Duodenal mucosa (tissue), 2 donors: Measurements from ENCODE around the gene MRPL23.

ENCODE experiments used
- H3K27ac ChIP-seq: one replicate; pipeline ENCODE4 v1.7.0; 2013; ENCODE audit warnings: low read depth, low read length
- H3K27me3 ChIP-seq, 2 donors: one replicate each; pipeline ENCODE4 v1.7.0; 2013; ENCODE audit warnings: low read length in 2 of 2, control low read depth in 1 of 2; ENCODE audit not compliant: insufficient read depth in 2 of 2, control insufficient read depth in 1 of 2
- H3K36me3 ChIP-seq, 2 donors: one replicate each; pipeline ENCODE4 v1.7.0; 2013; ENCODE audit warnings: low read length in 2 of 2, control low read depth in 1 of 2; ENCODE audit not compliant: insufficient read depth in 2 of 2, control insufficient read depth in 1 of 2
- H3K4me1 ChIP-seq, 2 donors: one replicate each; pipeline ENCODE4 v1.7.0; 2013; ENCODE audit warnings: low read length in 2 of 2, control low read depth in 1 of 2; ENCODE audit not compliant: insufficient read depth in 2 of 2, control insufficient read depth in 1 of 2
- H3K4me3 ChIP-seq, 2 donors: one replicate each; pipeline ENCODE4 v1.7.0; 2013; ENCODE audit warnings: low read length in 2 of 2, low read depth in 1 of 2
- H3K9ac ChIP-seq, 2 donors: one replicate each; pipeline ENCODE4 v1.7.0; 2013; ENCODE audit warnings: low read length in 2 of 2, low read depth in 1 of 2
- H3K9me3 ChIP-seq, 2 donors: one replicate each; pipeline ENCODE4 v1.7.0; 2013; ENCODE audit warnings: low read length in 2 of 2, control low read depth in 1 of 2; ENCODE audit not compliant: control insufficient read depth in 1 of 2

Gene MRPL23

GRCh38 chr11:1994121-1994520, 47.0 kb downstream of the MRPL23 start:
- H3K27me3 ChIP-seq: no peaks in the 10 kb centered on the region
- no peaks in the 10 kb centered on the region for H3K36me3 ChIP-seq
- H3K4me1 ChIP-seq: no peaks in the 10 kb centered on the region
- H3K9me3 ChIP-seq: no peaks in the 10 kb centered on the region
- H3K4me3 ChIP-seq: no peak overlapping the region
- H3K9ac ChIP-seq: no peak overlapping the region
- no peak overlapping the region for H3K27ac ChIP-seq

GRCh38 chr11:1997755-1998154, 50.6 kb downstream of the MRPL23 start, which contains the start of gene H19:
Gene H19 (minus strand): TSS chr11:1997842.
- H3K4me1 ChIP-seq: no peaks in the 10 kb centered on the region
- no peaks in the 10 kb centered on the region for H3K27me3 ChIP-seq
- no peak within 1 kb of the TSS for H3K27ac ChIP-seq
- H3K36me3 ChIP-seq: no peaks in the 10 kb centered on the region
- no peaks in the 10 kb centered on the region for H3K9me3 ChIP-seq
- H3K4me3 ChIP-seq: no peak within 1 kb of the TSS
- no peak within 1 kb of the TSS for H3K9ac ChIP-seq

GRCh38 chr11:1998290-1998689, 51.2 kb downstream of the MRPL23 start:
- no peak overlapping the region for H3K4me3 ChIP-seq
- no peak overlapping the region for H3K9ac ChIP-seq
- no peak overlapping the region for H3K27ac ChIP-seq
- H3K4me1 ChIP-seq: no peaks in the 10 kb centered on the region
- no peaks in the 10 kb centered on the region for H3K9me3 ChIP-seq
- H3K36me3 ChIP-seq: no peaks in the 10 kb centered on the region
- H3K27me3 ChIP-seq: no peaks in the 10 kb centered on the region

GRCh38 chr11:1998861-1999260, 51.7 kb downstream of the MRPL23 start:
- no peak overlapping the region for H3K9ac ChIP-seq
- no peaks in the 10 kb centered on the region for H3K27me3 ChIP-seq
- H3K9me3 ChIP-seq: no peaks in the 10 kb centered on the region
- H3K36me3 ChIP-seq: no peaks in the 10 kb centered on the region
- no peak overlapping the region for H3K4me3 ChIP-seq
- H3K27ac ChIP-seq: no peak overlapping the region
- no peaks in the 10 kb centered on the region for H3K4me1 ChIP-seq

- Histone ChIP-seq H3K4me1 (no peaks in the 10 kb centered on the region), H3K9me3 (no peaks in the 10 kb centered on the region), H3K4me3 (no peak overlapping the region), H3K27me3 (no peaks in the 10 kb centered on the region), H3K27ac (no peak overlapping the region), H3K36me3 (no peaks in the 10 kb centered on the region), H3K9ac (no peak overlapping the region)
Observed at GRCh38 chr11:2002042-2002776, 55.1 kb downstream of the MRPL23 start.

- no peaks in the 10 kb centered on the region for H3K4me1 ChIP-seq
- no peak overlapping the region for H3K9ac ChIP-seq
- H3K27ac ChIP-seq: no peak overlapping the region
- no peak overlapping the region for H3K4me3 ChIP-seq
- no peaks in the 10 kb centered on the region for H3K27me3 ChIP-seq
- no peaks in the 10 kb centered on the region for H3K36me3 ChIP-seq
- no peaks in the 10 kb centered on the region for H3K9me3 ChIP-seq
Observed at GRCh38 chr11:2002807-2003206, 55.7 kb downstream of the MRPL23 start.

DNA sequence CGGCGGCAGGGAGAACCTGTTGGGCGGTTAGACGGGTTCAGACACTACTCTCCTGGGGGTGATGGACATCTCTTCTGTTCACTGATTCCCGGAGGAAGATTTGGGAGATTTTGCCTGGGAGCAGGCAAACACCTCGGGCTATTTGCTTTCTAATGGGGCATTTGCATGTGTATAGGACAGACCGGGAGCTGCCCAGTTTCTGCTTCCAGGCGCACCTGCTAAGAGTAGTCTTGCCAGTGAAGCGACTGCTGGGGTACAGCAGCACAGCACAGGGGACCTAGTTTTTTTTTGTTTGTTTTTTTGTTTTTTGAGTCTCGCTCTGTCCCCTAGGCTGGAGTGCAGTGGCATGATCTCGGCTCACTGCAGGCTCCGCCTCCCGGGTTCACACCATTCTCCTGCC, 57.3 kb downstream of the MRPL23 start:
- Histone ChIP-seq H3K4me3 (no peak overlapping the region), H3K36me3 (no peaks in the 10 kb centered on the region), H3K9me3 (no peaks in the 10 kb centered on the region), H3K4me1 (no peaks in the 10 kb centered on the region), H3K27me3 (no peaks in the 10 kb centered on the region), H3K27ac (no peak overlapping the region), H3K9ac (no peak overlapping the region)
